Osteoblast (primary cell): ENCODE results near the gene CCDC8. TPM values are rescaled to one million over a fixed set of nuclear protein-coding genes. Genes with fewer than 3 reads are reported as not detected.

Experiments
- DNase-seq: peaks from one replicate; pipeline ENCODE4 v3.0.0; 2011; ENCODE audit warnings: low spot score, mixed read lengths; ENCODE audit not compliant: insufficient read length; ENCODE audit errors: missing footprints
- H2AFZ ChIP-seq: 2 replicates; pipeline ENCODE4 v1.6.0; 2011; ENCODE audit warnings: mild to moderate bottlenecking, low read length
- H3K27ac ChIP-seq: 2 replicates; pipeline ENCODE4 v1.5.1; 2011; ENCODE audit warnings: mild to moderate bottlenecking, low read depth, low read length, moderate library complexity
- H3K27me3 ChIP-seq: 2 replicates; pipeline ENCODE4 v1.6.0; 2012; ENCODE audit warnings: mild to moderate bottlenecking, control low read depth, inconsistent platforms, low read length, moderate library complexity; ENCODE audit not compliant: insufficient read depth
- H3K36me3 ChIP-seq: 2 replicates; pipeline ENCODE4 v1.5.1; 2011; ENCODE audit warnings: mild to moderate bottlenecking, low read length, control low read depth, moderate library complexity; ENCODE audit not compliant: insufficient read depth
- H3K4me1 ChIP-seq: 2 replicates; pipeline ENCODE4 v1.5.1; 2011; ENCODE audit warnings: mild to moderate bottlenecking, low read length, control low read depth, moderate library complexity; ENCODE audit not compliant: insufficient read depth
- H3K4me2 ChIP-seq: 2 replicates; pipeline ENCODE4 v1.6.0; 2011; ENCODE audit warnings: mild to moderate bottlenecking, low read length; ENCODE audit not compliant: insufficient read depth
- H3K4me3 ChIP-seq: fragments of 200-600 bp; sonication (generic); 3 replicates; pipeline ENCODE4 v1.5.1; 2012; ENCODE audit warnings: mild to moderate bottlenecking, low read length, inconsistent platforms; ENCODE audit not compliant: insufficient read depth
- H3K79me2 ChIP-seq: 2 replicates; pipeline ENCODE4 v1.6.0; 2012; ENCODE audit warnings: mild to moderate bottlenecking, low read length, control low read depth, inconsistent platforms; ENCODE audit not compliant: insufficient read depth
- H3K9me3 ChIP-seq: 2 replicates; pipeline ENCODE4 v1.5.1; 2011; ENCODE audit warnings: low read depth, low read length, control low read depth
- H4K20me1 ChIP-seq: 2 replicates; pipeline ENCODE4 v1.6.0; 2012; ENCODE audit warnings: mild to moderate bottlenecking, low read length, control low read depth; ENCODE audit not compliant: insufficient read depth
- CTCF ChIP-seq: IDR thresholded peaks from 2 replicates; pipeline ENCODE4 v1.5.1; 2011; ENCODE audit warnings: mild to moderate bottlenecking, low read depth, low read length, moderate library complexity; ENCODE audit errors: extremely low read depth
- total RNA-seq: library from RNA; depleted of rRNA; stranded (reverse); fragments of >200 nt; gene quantifications from 2 replicates; pipeline ENCODE4 v1.2.3, GENCODE V29; 2012

CCDC8 gene
- total RNA-seq, 1 donor, result 17.4 TPM

GRCh38 chr19:46381756-46382345, 31.5 kb downstream of the CCDC8 start:
- no peak overlapping the region for H3K4me2 ChIP-seq
- no peaks in the 10 kb centered on the region for H3K9me3 ChIP-seq
- H3K4me3 ChIP-seq, result no peak overlapping the region
- H4K20me1 ChIP-seq, result no peaks in the 10 kb centered on the region
- H3K4me1 ChIP-seq, result peaks cover 13% of the 10 kb centered on the region
- no peak for TF ChIP-seq CTCF
- H3K27me3 ChIP-seq, result no peaks in the 10 kb centered on the region
- no peak overlapping the region for H2AFZ ChIP-seq
- no peak overlapping the region for H3K27ac ChIP-seq
- DNase-seq, result no peak
- peaks cover 23% of the 10 kb centered on the region for H3K79me2 ChIP-seq
- peaks cover 27% of the 10 kb centered on the region for H3K36me3 ChIP-seq

GRCh38 chr19:46381346-46381745, 32.0 kb downstream of the CCDC8 start:
- H3K79me2 ChIP-seq, result peaks cover 23% of the 10 kb centered on the region
- peaks cover 31% of the 10 kb centered on the region for H3K36me3 ChIP-seq
- no peaks in the 10 kb centered on the region for H4K20me1 ChIP-seq
- peaks cover 13% of the 10 kb centered on the region for H3K4me1 ChIP-seq
- H2AFZ ChIP-seq, result no peak overlapping the region
- no peak overlapping the region for H3K4me2 ChIP-seq
- DNase-seq, result no peak
- no peak for TF ChIP-seq CTCF
- H3K4me3 ChIP-seq, result no peak overlapping the region
- no peaks in the 10 kb centered on the region for H3K9me3 ChIP-seq
- H3K27ac ChIP-seq, result no peak overlapping the region
- H3K27me3 ChIP-seq, result no peaks in the 10 kb centered on the region

- Histone ChIP-seq H3K36me3 (peaks cover 36% of the 10 kb centered on the region), H3K4me1 (peaks cover 13% of the 10 kb centered on the region)
Measured at GRCh38 chr19:46380690-46381089, 32.7 kb downstream of the CCDC8 start.

GRCh38 chr19:46378268-46378667, 35.1 kb downstream of the CCDC8 start:
- Histone ChIP-seq H3K4me2 (peak overlapping the region; percentile 41), H3K79me2 (peaks cover 23% of the 10 kb centered on the region)
- no peak for TF ChIP-seq CTCF

More at GRCh38 chr19:46380690-46381089, 32.7 kb downstream of the CCDC8 start:
- H3K4me2 ChIP-seq, result no peak overlapping the region
- H3K9me3 ChIP-seq, result no peaks in the 10 kb centered on the region
- H3K27me3 ChIP-seq, result no peaks in the 10 kb centered on the region
- DNase-seq, result no peak
- no peak overlapping the region for H2AFZ ChIP-seq
- H3K27ac ChIP-seq, result no peak overlapping the region
- peaks cover 23% of the 10 kb centered on the region for H3K79me2 ChIP-seq
- H4K20me1 ChIP-seq, result no peaks in the 10 kb centered on the region
- no peak overlapping the region for H3K4me3 ChIP-seq
- no peak for TF ChIP-seq CTCF

More at GRCh38 chr19:46378268-46378667, 35.1 kb downstream of the CCDC8 start:
- H3K27ac ChIP-seq, result peak overlapping the region; percentile 68
- no peak overlapping the region for H3K4me3 ChIP-seq
- DNase-seq, result peak; percentile 90
- peaks cover 25% of the 10 kb centered on the region for H3K36me3 ChIP-seq
- no peaks in the 10 kb centered on the region for H3K27me3 ChIP-seq
- peaks cover 11% of the 10 kb centered on the region for H4K20me1 ChIP-seq
- H2AFZ ChIP-seq, result no peak overlapping the region
- H3K9me3 ChIP-seq, result no peaks in the 10 kb centered on the region
- H3K4me1 ChIP-seq, result peaks cover 24% of the 10 kb centered on the region
